ENCODE results near the gene SNTG2.
A peak's percentile ranks its signal among the peaks of the same experiment; 100 is the strongest.

Gene SNTG2

DNA sequence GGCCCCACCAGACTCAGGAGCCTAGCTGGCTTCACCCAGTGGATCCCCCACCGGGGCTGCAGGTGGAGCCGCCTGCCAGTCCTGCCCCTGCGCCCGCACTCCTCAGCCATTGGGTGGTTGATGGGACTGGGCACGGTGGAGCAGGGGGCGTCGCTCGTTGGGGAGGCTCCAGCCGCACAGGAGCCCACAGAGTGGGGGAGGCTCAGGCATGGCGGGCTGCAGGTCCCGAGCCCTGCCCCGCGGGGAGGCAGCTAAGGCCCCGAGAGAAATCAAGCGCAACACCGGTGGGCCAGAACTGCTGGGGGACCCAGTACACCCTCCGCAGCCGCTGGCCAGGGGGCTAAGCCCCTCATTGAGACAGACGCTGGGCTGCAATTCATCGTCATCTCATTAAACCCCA, 184.0 kb downstream of the SNTG2 start:
- TF ChIP-seq, protein P1, sequence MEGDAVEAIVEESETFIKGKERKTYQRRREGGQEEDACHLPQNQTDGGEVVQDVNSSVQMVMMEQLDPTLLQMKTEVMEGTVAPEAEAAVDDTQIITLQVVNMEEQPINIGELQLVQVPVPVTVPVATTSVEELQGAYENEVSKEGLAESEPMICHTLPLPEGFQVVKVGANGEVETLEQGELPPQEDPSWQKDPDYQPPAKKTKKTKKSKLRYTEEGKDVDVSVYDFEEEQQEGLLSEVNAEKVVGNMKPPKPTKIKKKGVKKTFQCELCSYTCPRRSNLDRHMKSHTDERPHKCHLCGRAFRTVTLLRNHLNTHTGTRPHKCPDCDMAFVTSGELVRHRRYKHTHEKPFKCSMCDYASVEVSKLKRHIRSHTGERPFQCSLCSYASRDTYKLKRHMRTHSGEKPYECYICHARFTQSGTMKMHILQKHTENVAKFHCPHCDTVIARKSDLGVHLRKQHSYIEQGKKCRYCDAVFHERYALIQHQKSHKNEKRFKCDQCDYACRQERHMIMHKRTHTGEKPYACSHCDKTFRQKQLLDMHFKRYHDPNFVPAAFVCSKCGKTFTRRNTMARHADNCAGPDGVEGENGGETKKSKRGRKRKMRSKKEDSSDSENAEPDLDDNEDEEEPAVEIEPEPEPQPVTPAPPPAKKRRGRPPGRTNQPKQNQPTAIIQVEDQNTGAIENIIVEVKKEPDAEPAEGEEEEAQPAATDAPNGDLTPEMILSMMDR (IDR thresholded peaks at IDR 0.05; ENCODE audit: insufficient read depth, low read depth, low read length, missing control alignments) = no peak
- H3K4me3 ChIP-seq (ENCODE audit: low read depth, low read length) = no peak overlapping the region
- no peak for DNase-seq (ENCODE audit: low read depth)

DNA sequence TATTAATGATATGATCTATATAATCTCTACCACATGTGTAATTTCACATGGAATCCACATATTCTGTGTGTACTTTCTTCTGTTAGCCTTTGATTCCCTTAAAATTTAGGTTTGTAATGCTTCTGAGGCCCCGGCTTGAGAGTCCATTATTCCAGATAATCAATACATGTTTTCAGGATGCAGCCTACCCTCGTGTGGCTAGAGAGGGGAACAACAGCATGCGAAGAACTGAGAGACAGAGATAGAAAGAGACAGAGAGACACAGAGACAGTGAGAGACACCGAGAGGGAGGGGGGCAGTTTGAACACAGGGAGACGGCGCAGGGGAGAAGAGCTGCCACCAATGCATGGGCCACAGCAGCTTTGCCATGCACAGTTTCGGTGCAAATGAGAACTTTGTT, 185.4 kb downstream of the SNTG2 start:
- TF ChIP-seq, protein P1 (IDR thresholded peaks at IDR 0.05; ENCODE audit: insufficient read depth, low read depth, low read length, missing control alignments) = no peak

GRCh38 chr2:1136846-1137245, 186.2 kb downstream of the SNTG2 start:
- TF ChIP-seq, protein P1 (IDR thresholded peaks at IDR 0.05; ENCODE audit: insufficient read depth, low read depth, low read length, missing control alignments) = no peak
- DNase-seq (ENCODE audit: low read depth) = no peak
- H3K4me3 ChIP-seq (ENCODE audit: low read depth, low read length) = no peak overlapping the region

More for the DNA sequence above, 185.4 kb downstream of the SNTG2 start:
- DNase-seq (ENCODE audit: low read depth) = no peak
- no peak overlapping the region for H3K4me3 ChIP-seq (ENCODE audit: low read depth, low read length)

- TF ChIP-seq, protein P1 (IDR thresholded peaks at IDR 0.05; ENCODE audit: insufficient read depth, low read depth, low read length, missing control alignments) = no peak
- no peak overlapping the region for H3K4me3 ChIP-seq (ENCODE audit: low read depth, low read length)
- no peak for DNase-seq (ENCODE audit: low read depth)
Measured at GRCh38 chr2:1137264-1137663, 186.6 kb downstream of the SNTG2 start.

DNA sequence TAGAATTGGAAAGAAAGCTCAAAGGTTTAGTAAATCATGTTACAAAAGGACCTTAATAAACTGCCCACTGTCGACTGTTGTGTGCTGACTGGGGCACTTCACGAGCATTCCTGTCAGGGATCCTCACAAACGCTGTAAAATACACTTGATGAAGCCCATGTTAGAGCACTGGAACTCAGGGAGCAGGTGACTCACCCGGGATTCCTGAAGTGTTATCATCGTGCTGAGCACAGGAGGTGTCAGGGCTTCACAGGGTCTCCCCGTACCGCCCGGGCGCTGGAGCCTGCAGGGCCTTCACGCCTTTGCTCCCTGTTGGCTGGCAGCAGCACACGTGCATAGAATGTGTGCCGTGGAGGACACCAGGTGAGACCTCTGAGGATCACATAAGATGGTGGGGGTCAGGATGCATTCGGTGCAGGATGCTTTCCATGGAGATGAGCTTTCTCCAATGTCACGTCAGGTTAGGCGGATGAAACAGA, 187.3 kb downstream of the SNTG2 start:
- no peak for DNase-seq (ENCODE audit: low read depth)
- no peak overlapping the region for H3K4me3 ChIP-seq (ENCODE audit: low read depth, low read length)
- TF ChIP-seq, protein P1 (IDR thresholded peaks at IDR 0.05; ENCODE audit: insufficient read depth, low read depth, low read length, missing control alignments) = no peak

- no peak overlapping the region for H3K4me3 ChIP-seq (ENCODE audit: low read depth, low read length)
- no peak for DNase-seq (ENCODE audit: low read depth)
- TF ChIP-seq, protein P1 (IDR thresholded peaks at IDR 0.05; ENCODE audit: insufficient read depth, low read depth, low read length, missing control alignments) = peak; percentile 66
Measured at GRCh38 chr2:1140389-1141003, 189.8 kb downstream of the SNTG2 start.

DNA sequence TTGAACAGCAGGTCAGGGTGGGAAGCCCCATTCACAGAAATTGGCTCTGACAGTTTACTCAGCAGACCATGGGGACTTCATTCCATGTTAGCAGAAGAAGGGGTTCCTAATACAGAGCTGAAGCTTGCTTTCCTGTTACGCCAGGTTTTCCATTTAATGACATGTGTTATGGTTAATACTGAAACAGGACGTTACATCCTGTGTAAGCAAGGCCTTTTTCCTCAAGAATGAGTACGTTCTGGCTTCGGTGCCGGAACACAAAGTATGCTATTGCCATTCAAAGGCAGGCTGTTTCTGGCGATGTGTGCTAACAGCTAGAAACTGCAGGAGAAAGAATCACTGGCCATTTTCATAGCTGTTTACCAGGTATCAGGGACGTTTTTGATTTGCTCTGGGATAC, 190.4 kb downstream of the SNTG2 start:
- TF ChIP-seq, protein P1 (IDR thresholded peaks at IDR 0.05; ENCODE audit: insufficient read depth, low read depth, low read length, missing control alignments) = no peak
- DNase-seq (ENCODE audit: low read depth) = no peak
- H3K4me3 ChIP-seq (ENCODE audit: low read depth, low read length) = no peak overlapping the region

Data from GM12865 (cell line).